SK-N-SH (cell line): ENCODE measurements around the gene PDGFC.

Source experiments
- CTCF ChIP-seq: fragments of 200-600 bp; sonication (generic); IDR thresholded peaks from 2 replicates; pipeline ENCODE4 v1.6.1; 2017; ENCODE audit warnings: antibody characterized with exemption, mild to moderate bottlenecking, moderate library complexity
- JUND ChIP-seq: IDR thresholded peaks from 2 replicates; pipeline ENCODE4 v1.4.0; 2012
- NFIC ChIP-seq: IDR thresholded peaks from 2 replicates; pipeline ENCODE4 v1.4.0; 2012; ENCODE audit warnings: borderline replicate concordance
- POLR2AphosphoS5 ChIP-seq: IDR thresholded peaks from 2 replicates; pipeline ENCODE4 v1.6.1; 2012; ENCODE audit warnings: low read depth, low read length
- RAD21 ChIP-seq: IDR thresholded peaks from 2 replicates; pipeline ENCODE4 v1.6.1; 2012; ENCODE audit warnings: mild to moderate bottlenecking, low read length
- SIN3A ChIP-seq: IDR thresholded peaks from 2 replicates; pipeline ENCODE4 v1.6.1; 2012; ENCODE audit warnings: low read depth, mild to moderate bottlenecking, low read length, moderate library complexity, borderline replicate concordance

- TF ChIP-seq CTCF = no peak
- no peak for TF ChIP-seq SIN3A
- no peak for TF ChIP-seq JUND
- TF ChIP-seq POLR2AphosphoS5 = no peak
- TF ChIP-seq RAD21 = no peak
- TF ChIP-seq NFIC = no peak
Observed at GRCh38 chr4:156725257-156725656, 246.3 kb downstream of the PDGFC start.
